ENCODE data around the gene SMIM22. TPM values are rescaled to one million over a fixed set of nuclear protein-coding genes. Genes with fewer than 3 reads are reported as not detected.

SMIM22 gene
- total RNA-seq, 4 donors from 2014 or later, result not detected

DNA sequence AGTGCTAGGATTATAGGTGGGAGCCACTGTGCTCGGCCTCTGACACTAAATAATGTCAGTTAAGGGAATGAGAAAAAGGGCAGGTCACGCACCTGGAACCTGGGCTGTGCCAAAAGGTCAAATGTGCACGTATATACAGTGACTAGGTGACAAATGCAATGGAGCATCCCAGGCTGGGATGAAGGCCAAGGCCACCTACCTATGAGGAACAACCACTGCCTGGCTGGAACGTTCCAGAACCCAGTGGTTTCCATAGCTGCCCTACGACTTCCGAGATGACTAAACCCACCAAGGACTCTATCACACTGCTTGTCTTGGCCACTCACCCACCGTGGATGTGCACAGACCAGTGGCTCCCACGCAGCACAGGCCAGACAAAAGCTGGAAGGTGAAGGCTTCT lies 44.3 kb upstream of the SMIM22 start:
- ATAC-seq (ENCODE audit: low FRiP score) (no peak), DNase-seq (ENCODE audit: low spot score) (no peak)
- no peak for TF ChIP-seq CTCF (IDR thresholded peaks at IDR 0.05)

GRCh38 chr16:4752351-4753100 lies 42.6 kb upstream of the SMIM22 start:
- ATAC-seq (ENCODE audit: low FRiP score) (no peak), DNase-seq (ENCODE audit: low spot score) (no peak)
- TF ChIP-seq CTCF (IDR thresholded peaks at IDR 0.05), result no peak

GRCh38 chr16:4753227-4753626 lies 41.9 kb upstream of the SMIM22 start:
- no peak for DNase-seq (ENCODE audit: low spot score)
- no peak for ATAC-seq (ENCODE audit: low FRiP score)
- no peak for TF ChIP-seq CTCF (IDR thresholded peaks at IDR 0.05)

GRCh38 chr16:4754865-4755264 lies 40.3 kb upstream of the SMIM22 start:
- DNase-seq (ENCODE audit: low spot score) (no peak), ATAC-seq (ENCODE audit: low FRiP score) (no peak)
- no peak for TF ChIP-seq CTCF (IDR thresholded peaks at IDR 0.05)

DNA sequence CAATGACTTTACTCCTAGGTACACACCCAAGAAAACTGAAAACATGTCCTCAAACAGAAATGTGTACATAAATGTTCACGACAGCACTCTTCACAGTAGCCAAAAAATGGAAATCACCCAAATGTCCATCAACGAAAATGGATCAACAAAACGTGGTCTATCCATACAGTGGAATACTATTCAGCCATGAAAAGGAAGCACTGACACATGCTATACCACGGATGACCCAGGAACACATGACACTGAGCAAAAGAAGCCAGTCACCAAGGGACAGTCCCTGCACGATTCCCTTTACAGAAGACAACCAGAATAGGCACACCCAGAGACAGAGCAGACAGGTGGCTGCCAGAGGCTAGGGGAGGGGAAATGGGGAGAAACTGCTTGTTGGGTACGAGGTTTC lies 39.5 kb upstream of the SMIM22 start:
- no peak for DNase-seq (ENCODE audit: low spot score)
- no peak for ATAC-seq (ENCODE audit: low FRiP score)
- no peak for TF ChIP-seq CTCF (IDR thresholded peaks at IDR 0.05)

DNA sequence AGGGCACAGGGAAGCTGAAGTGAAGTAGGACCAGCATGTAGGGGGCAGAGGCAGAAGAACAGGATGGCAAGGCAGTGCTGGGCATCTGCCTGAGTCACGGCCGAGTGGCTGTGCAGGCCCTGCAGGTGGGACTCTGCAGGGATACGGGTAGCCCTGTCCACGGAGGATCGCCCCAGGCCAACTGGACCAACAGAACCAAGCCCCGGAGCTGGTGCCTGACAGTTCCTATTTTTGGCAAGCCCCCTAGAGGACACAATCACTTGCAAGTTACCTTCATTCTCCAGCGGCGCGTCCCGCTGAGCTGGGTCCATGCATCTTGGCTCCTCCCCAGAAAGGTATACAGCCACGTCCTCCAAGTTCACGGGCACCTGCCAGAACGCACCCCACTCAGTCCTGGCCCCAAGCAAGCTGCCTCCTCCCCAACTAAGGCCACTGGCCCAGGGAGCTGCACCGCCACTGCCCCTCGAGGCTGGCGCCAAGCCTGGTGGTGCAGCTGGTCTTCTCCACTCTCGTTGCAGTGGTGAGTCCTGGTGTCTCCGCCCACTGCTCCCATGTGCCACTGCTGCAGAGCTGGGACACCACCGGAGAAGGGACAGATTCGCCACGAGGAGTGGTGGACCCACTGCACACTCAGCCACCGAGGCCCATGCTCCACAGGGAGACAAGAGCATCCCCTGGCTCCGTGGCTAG lies 34.8 kb upstream of the SMIM22 start:
- ATAC-seq (ENCODE audit: low FRiP score), result no peak
- no peak for DNase-seq (ENCODE audit: low spot score)
- TF ChIP-seq CTCF (IDR thresholded peaks at IDR 0.05), result no peak

- TF ChIP-seq CTCF (IDR thresholded peaks at IDR 0.05), result no peak
- DNase-seq (ENCODE audit: low spot score) (no peak), ATAC-seq (ENCODE audit: low FRiP score) (no peak)
These were observed 33.0 kb upstream of the SMIM22 start for GRCh38 chr16:4762205-4762604.

Data from omental fat pad (tissue), 4 donors.